ENCODE data around the gene KLHL14. TPM values are rescaled to one million over a fixed set of nuclear protein-coding genes. Genes with fewer than 3 reads are reported as not detected.

The KLHL14 gene
- total RNA-seq, 2 experiments from 2014 or later: not detected

DNA sequence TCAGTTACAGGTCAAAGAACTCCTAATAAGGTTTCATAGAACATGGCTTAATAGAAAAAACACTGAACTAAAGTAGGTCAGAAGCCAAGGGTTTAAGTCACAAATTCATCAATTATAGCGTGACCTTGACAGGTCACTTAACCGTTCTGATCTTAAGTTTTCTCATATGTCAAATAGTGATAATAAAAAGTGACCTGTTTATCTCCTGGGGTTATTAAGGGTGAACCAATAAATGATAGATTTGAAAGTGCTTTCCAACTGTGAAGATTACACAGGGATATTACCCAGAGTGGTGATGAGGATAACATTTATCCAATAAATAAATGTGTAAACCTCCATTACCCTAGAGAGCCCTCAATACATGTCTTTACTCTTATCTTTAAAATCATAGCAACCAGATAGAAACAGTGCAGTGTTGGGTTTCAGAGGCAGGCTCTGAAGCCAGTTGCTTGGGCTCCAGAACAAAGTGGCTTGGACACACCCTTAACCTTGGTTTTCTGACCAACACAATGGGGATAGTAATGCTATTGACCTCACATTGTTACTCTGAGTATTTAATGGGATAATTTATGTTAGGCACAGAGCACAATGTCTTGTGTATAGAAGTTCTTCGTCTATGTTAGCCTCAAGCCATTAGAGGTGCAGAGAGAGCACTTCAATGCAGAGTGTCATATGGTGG, 48.6 kb downstream of the KLHL14 start:
- Mint-ChIP-seq H3K4me3 (no peak overlapping the region), H3K27ac (no peak overlapping the region), H3K9me3 (ENCODE audit: low read depth) (no peaks in the 10 kb centered on the region), H3K36me3 (no peaks in the 10 kb centered on the region), H3K4me1 (no peaks in the 10 kb centered on the region), H3K27me3 (peaks cover 12% of the 10 kb centered on the region)
- no peak for DNase-seq
- no peak for ATAC-seq
- CTCF ChIA-PET: no interaction called here

DNA sequence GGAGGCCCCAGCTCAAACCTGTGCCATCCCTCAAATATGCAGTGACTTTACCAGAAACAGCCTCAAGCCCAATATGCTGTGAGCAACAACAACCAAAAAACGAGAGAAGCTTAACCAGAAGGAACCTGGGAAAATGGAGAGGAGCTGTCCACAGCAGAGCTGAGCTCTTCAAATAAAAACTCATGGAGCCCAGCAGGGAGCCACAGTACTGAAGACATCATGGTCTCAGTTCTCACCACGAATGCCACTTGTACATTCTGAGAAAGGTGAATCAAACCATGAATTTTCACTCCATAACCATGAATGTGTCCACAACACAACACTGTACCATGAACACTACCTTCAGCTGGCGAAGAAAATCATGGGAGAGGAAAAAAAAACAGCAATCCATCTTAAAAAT, 50.5 kb downstream of the KLHL14 start:
- H3K36me3 Mint-ChIP-seq: no peaks in the 10 kb centered on the region
- peaks cover 10% of the 10 kb centered on the region for H3K27me3 Mint-ChIP-seq
- no peak overlapping the region for H3K4me3 Mint-ChIP-seq
- H3K4me1 Mint-ChIP-seq: no peaks in the 10 kb centered on the region
- ATAC-seq: no peak
- H3K27ac Mint-ChIP-seq: no peak overlapping the region
- DNase-seq: no peak
- no peaks in the 10 kb centered on the region for H3K9me3 Mint-ChIP-seq (ENCODE audit: low read depth)
- CTCF ChIA-PET: no interaction called here

- H3K4me3 Mint-ChIP-seq: no peak overlapping the region
- ATAC-seq (no peak), DNase-seq (no peak)
- no peaks in the 10 kb centered on the region for H3K36me3 Mint-ChIP-seq
- peaks cover 2% of the 10 kb centered on the region for H3K4me1 Mint-ChIP-seq
- H3K9me3 Mint-ChIP-seq (ENCODE audit: low read depth): no peaks in the 10 kb centered on the region
- peaks cover 10% of the 10 kb centered on the region for H3K27me3 Mint-ChIP-seq
- CTCF ChIA-PET: no interaction called here
- no peak overlapping the region for H3K27ac Mint-ChIP-seq
These were observed 55.7 kb downstream of the KLHL14 start for GRCh38 chr18:32717126-32717525.

DNA sequence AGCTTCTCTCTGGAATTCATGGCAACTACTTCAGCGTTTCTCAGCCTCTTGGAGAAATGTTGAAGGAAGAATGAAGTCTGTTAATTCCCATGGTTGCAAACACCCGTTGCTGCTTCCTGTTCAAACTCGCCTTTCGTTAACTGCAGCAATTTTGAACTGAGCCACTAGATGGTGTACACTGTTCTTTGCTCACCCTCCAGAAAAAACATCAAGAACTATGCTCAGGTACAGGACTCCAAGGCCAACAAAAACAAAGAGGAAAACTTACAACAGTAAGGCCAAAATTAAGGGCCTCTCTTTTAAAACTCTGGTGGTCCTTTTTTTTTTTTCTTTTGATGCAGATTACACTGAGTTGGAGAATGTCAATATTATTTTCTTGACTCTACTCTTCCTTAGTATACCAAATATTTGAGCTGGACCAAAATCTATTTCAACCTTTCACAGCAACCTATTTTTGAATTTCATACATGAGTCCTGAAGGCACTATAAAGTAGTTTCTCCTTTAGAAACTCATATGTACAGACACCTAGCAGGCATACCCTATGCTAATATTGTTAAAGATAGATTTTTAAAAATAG, 58.2 kb downstream of the KLHL14 start:
- peak; percentile 48 for DNase-seq
- peaks cover 2% of the 10 kb centered on the region for H3K4me1 Mint-ChIP-seq

GRCh38 chr18:32712860-32713259, 60.0 kb downstream of the KLHL14 start:
- H3K27ac Mint-ChIP-seq: no peak overlapping the region
- H3K4me1 Mint-ChIP-seq: peaks cover 2% of the 10 kb centered on the region
- no peak overlapping the region for H3K4me3 Mint-ChIP-seq
- no peak for ATAC-seq
- no peak for DNase-seq
- H3K27me3 Mint-ChIP-seq: no peaks in the 10 kb centered on the region
- CTCF ChIA-PET: no interaction called here
- H3K9me3 Mint-ChIP-seq (ENCODE audit: low read depth): no peaks in the 10 kb centered on the region
- no peaks in the 10 kb centered on the region for H3K36me3 Mint-ChIP-seq

More for the DNA sequence above, 58.2 kb downstream of the KLHL14 start:
- Mint-ChIP-seq H3K4me3 (no peak overlapping the region), H3K27me3 (no peaks in the 10 kb centered on the region), H3K9me3 (ENCODE audit: low read depth) (no peaks in the 10 kb centered on the region), H3K36me3 (no peaks in the 10 kb centered on the region), H3K27ac (no peak overlapping the region)
- no peak for ATAC-seq
- CTCF ChIA-PET: no interaction called here

DNA sequence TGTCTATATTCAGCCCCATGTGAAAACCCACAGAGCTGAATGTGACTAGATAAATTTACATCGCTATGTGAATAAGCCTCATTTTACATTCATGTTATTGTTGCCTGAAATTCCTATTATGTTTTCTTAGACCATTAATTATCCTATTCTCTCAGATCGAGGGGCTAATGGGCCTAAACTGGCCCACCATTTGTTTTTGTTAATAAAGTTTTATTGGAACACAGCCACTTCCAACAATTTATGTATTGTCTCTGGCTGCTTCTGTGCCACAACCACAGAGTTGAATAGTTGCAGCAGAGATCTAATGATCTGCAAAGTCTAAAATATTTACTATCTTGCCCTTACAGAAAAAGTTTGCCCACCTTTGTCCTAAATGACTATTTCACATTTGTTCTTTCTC, 61.0 kb downstream of the KLHL14 start:
- H3K9me3 Mint-ChIP-seq (ENCODE audit: low read depth): no peaks in the 10 kb centered on the region
- ATAC-seq (no peak), DNase-seq (no peak)
- H3K27ac Mint-ChIP-seq: no peak overlapping the region
- peaks cover 2% of the 10 kb centered on the region for H3K4me1 Mint-ChIP-seq
- CTCF ChIA-PET: no interaction called here
- H3K4me3 Mint-ChIP-seq: no peak overlapping the region
- H3K27me3 Mint-ChIP-seq: no peaks in the 10 kb centered on the region
- no peaks in the 10 kb centered on the region for H3K36me3 Mint-ChIP-seq

GRCh38 chr18:32707586-32707985, 65.2 kb downstream of the KLHL14 start:
- H3K27ac Mint-ChIP-seq: no peak overlapping the region
- CTCF ChIA-PET: no interaction called here
- ATAC-seq: no peak
- no peak overlapping the region for H3K4me3 Mint-ChIP-seq
- H3K27me3 Mint-ChIP-seq: no peaks in the 10 kb centered on the region
- no peaks in the 10 kb centered on the region for H3K4me1 Mint-ChIP-seq
- no peak for DNase-seq
- no peaks in the 10 kb centered on the region for H3K36me3 Mint-ChIP-seq
- H3K9me3 Mint-ChIP-seq (ENCODE audit: low read depth): no peaks in the 10 kb centered on the region

- no peaks in the 10 kb centered on the region for H3K27me3 Mint-ChIP-seq
These were observed 65.7 kb downstream of the KLHL14 start for GRCh38 chr18:32707147-32707546.

GRCh38 chr18:32701313-32701712, 71.5 kb downstream of the KLHL14 start:
- Mint-ChIP-seq H3K9me3 (ENCODE audit: low read depth) (no peaks in the 10 kb centered on the region), H3K4me1 (no peaks in the 10 kb centered on the region), H3K4me3 (no peak overlapping the region), H3K27ac (no peak overlapping the region), H3K36me3 (no peaks in the 10 kb centered on the region), H3K27me3 (no peaks in the 10 kb centered on the region)
- ATAC-seq (no peak), DNase-seq (no peak)
- CTCF ChIA-PET: no interaction called here

More at GRCh38 chr18:32707147-32707546, 65.7 kb downstream of the KLHL14 start:
- no peak for DNase-seq
- no peak for ATAC-seq
- CTCF ChIA-PET: no interaction called here
- H3K9me3 Mint-ChIP-seq (ENCODE audit: low read depth): no peaks in the 10 kb centered on the region
- H3K36me3 Mint-ChIP-seq: no peaks in the 10 kb centered on the region
- H3K27ac Mint-ChIP-seq: no peak overlapping the region
- H3K4me3 Mint-ChIP-seq: no peak overlapping the region
- no peaks in the 10 kb centered on the region for H3K4me1 Mint-ChIP-seq

DNA sequence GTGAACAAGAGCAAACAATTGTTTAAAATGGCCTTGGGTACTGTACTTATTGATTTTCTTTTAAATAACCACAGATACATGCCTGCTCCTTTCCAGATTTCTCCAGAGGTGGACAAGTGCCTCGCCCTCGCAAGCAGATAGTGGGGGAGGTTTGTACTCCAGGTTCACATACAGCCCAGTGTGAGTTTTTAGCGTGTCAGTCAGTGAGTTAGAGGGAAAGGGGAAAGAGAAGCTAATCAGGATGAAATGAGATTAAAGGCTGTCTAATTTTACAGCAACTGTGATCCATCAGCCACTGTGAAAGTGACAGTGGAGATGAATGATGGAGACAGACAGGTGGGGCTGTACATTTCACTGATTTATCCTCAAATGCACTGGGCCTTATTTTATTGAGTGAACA, 74.7 kb downstream of the KLHL14 start:
- Mint-ChIP-seq H3K9me3 (ENCODE audit: low read depth) (no peaks in the 10 kb centered on the region), H3K27me3 (no peaks in the 10 kb centered on the region), H3K36me3 (no peaks in the 10 kb centered on the region), H3K27ac (no peak overlapping the region), H3K4me3 (no peak overlapping the region), H3K4me1 (no peaks in the 10 kb centered on the region)
- ATAC-seq (no peak), DNase-seq (no peak)
- CTCF ChIA-PET: no interaction called here

DNA sequence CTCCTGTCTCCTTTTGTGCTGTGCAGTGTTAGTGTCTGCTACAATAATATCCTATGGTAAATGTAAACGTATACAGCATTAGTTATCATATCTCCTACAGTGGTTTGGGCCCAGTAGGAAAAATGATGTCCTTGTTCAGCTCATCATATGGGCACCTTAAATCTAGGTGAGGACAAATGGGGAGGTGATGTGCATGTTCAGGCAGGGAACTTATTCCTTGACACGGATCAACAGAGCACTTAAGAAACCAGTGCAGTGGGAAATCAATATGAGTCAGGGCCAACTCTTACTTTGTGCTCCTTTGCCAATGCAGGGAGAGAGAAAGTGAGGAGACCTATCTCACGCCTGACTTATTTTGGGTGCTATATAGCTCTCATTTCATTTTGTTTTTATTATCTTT, 76.4 kb downstream of the KLHL14 start:
- H3K36me3 Mint-ChIP-seq: no peaks in the 10 kb centered on the region
- H3K4me1 Mint-ChIP-seq: no peaks in the 10 kb centered on the region
- no peak overlapping the region for H3K4me3 Mint-ChIP-seq
- no peaks in the 10 kb centered on the region for H3K9me3 Mint-ChIP-seq (ENCODE audit: low read depth)
- no peak for ATAC-seq
- CTCF ChIA-PET: no interaction called here
- no peak overlapping the region for H3K27ac Mint-ChIP-seq
- no peak for DNase-seq
- H3K27me3 Mint-ChIP-seq: no peaks in the 10 kb centered on the region

- Mint-ChIP-seq H3K36me3 (no peaks in the 10 kb centered on the region), H3K27ac (no peak overlapping the region), H3K9me3 (ENCODE audit: low read depth) (no peaks in the 10 kb centered on the region), H3K4me3 (no peak overlapping the region), H3K27me3 (no peaks in the 10 kb centered on the region), H3K4me1 (no peaks in the 10 kb centered on the region)
- DNase-seq: no peak
- no peak for ATAC-seq
- CTCF ChIA-PET: no interaction called here
These were observed 77.3 kb downstream of the KLHL14 start for GRCh38 chr18:32695534-32695933.

- CTCF ChIA-PET: no interaction called here
- ATAC-seq (no peak), DNase-seq (no peak)
- Mint-ChIP-seq H3K36me3 (no peaks in the 10 kb centered on the region), H3K4me1 (no peaks in the 10 kb centered on the region), H3K27me3 (no peaks in the 10 kb centered on the region), H3K27ac (no peak overlapping the region), H3K9me3 (ENCODE audit: low read depth) (no peaks in the 10 kb centered on the region), H3K4me3 (no peak overlapping the region)
These were observed 84.0 kb downstream of the KLHL14 start for GRCh38 chr18:32688821-32689220.

DNA sequence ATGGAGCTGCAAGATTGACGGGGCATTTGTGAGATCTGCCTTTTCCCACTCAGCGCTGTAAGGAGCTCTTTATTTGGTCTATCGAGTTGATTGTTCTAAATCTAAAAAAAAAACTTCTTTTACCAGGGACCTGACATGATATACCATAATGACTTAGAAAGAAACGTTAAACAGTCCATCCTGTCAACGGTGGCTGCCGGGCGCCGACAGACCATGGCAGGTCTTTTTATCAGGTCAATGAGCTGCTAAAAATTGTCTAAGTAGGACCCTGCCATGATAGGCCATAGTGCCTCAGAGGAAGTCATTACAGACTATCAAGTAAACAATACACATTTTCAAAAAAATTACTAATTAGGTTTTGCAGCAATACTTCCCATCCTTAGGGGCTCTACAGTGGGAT, 87.9 kb downstream of the KLHL14 start:
- Mint-ChIP-seq H3K4me1 (no peaks in the 10 kb centered on the region), H3K4me3 (no peak overlapping the region), H3K9me3 (ENCODE audit: low read depth) (no peaks in the 10 kb centered on the region), H3K27me3 (no peaks in the 10 kb centered on the region), H3K27ac (no peak overlapping the region), H3K36me3 (no peaks in the 10 kb centered on the region)
- CTCF ChIA-PET: no interaction called here
- DNase-seq: no peak
- no peak for ATAC-seq

DNA sequence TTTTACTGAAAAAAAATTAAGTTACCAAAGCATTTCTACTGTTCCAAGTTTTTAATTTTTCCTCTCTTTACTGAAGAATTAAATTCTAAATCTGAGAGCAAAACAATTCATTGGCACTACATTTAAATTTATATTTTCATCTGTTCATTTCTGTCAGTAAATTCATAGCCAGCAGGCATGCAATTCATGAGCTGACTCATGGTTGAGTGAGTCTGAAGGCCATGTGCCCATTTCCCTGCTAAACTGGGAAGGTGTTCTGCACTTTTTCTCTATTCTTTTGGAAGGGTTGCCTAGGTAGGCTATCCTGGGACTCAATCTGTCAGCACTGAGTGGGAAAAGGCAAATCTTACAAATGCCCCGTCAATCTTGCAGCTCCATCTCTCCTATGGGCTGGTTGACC, 88.7 kb downstream of the KLHL14 start:
- DNase-seq (no peak), ATAC-seq (no peak)
- H3K4me3 Mint-ChIP-seq: no peak overlapping the region
- H3K36me3 Mint-ChIP-seq: no peaks in the 10 kb centered on the region
- no peaks in the 10 kb centered on the region for H3K27me3 Mint-ChIP-seq
- CTCF ChIA-PET: no interaction called here
- H3K27ac Mint-ChIP-seq: no peak overlapping the region
- H3K4me1 Mint-ChIP-seq: no peaks in the 10 kb centered on the region
- no peaks in the 10 kb centered on the region for H3K9me3 Mint-ChIP-seq (ENCODE audit: low read depth)

Measured in activated CD8-positive, alpha-beta memory T cell treated with anti-CD3 and anti-CD28 coated beads, Interleukin-2, amount 10 ng/mL, durations not matched to agents 7 days and 5 days (primary cell).